ENCODE measurements around the gene SPO11.
"Not testable (repeated sequence)": the region's sequence is repeated elsewhere in the genome, so short reads cannot be mapped to it uniquely, and the experiment has no call there.

SPO11 gene

GRCh38 chr20:57347393-57347792 is 17.8 kb downstream of the SPO11 start:
- DNase-seq, result no peak

- not testable (repeated sequence) for DNase-seq
Measured at GRCh38 chr20:57348200-57348921, 18.8 kb downstream of the SPO11 start.

GRCh38 chr20:57348922-57349574 is 19.4 kb downstream of the SPO11 start:
- DNase-seq, result not testable (repeated sequence)

- DNase-seq, result no peak
Measured at GRCh38 chr20:57350081-57350710, 20.6 kb downstream of the SPO11 start.

GRCh38 chr20:57350726-57351041 is 21.1 kb downstream of the SPO11 start:
- not testable (repeated sequence) for DNase-seq

GRCh38 chr20:57351042-57351783 is 21.6 kb downstream of the SPO11 start, which contains the start of gene RAE1:
TSS of gene RAE1 (plus strand) at chr20:57351255. CDS start at chr20:57354039, 2,784 bp downstream.
- peak; percentile 83 for DNase-seq

- no peak for DNase-seq
Measured at GRCh38 chr20:57352305-57352704, 22.7 kb downstream of the SPO11 start.

- no peak for DNase-seq
Measured at GRCh38 chr20:57353351-57353750, 23.7 kb downstream of the SPO11 start.

GRCh38 chr20:57361517-57361916 is 31.9 kb downstream of the SPO11 start:
- DNase-seq, result no peak

- DNase-seq, result no peak
Measured at GRCh38 chr20:57364451-57364850, 34.8 kb downstream of the SPO11 start.

GRCh38 chr20:57369596-57369995 is 40.0 kb downstream of the SPO11 start:
- no peak for DNase-seq

GRCh38 chr20:57370316-57370715 is 40.7 kb downstream of the SPO11 start:
- no peak for DNase-seq

- DNase-seq, result no peak
Measured at GRCh38 chr20:57371363-57371762, 41.8 kb downstream of the SPO11 start.

GRCh38 chr20:57372157-57372556 is 42.6 kb downstream of the SPO11 start:
- DNase-seq, result no peak

GRCh38 chr20:57372581-57373350 is 43.2 kb downstream of the SPO11 start:
- no peak for DNase-seq

GRCh38 chr20:57374343-57374930 is 44.8 kb downstream of the SPO11 start:
- no peak for DNase-seq

- DNase-seq, result no peak
Measured at GRCh38 chr20:57374931-57375651, 45.5 kb downstream of the SPO11 start.

- no peak for DNase-seq
Measured at GRCh38 chr20:57375652-57376230, 46.1 kb downstream of the SPO11 start.

GRCh38 chr20:57377350-57377749 is 47.7 kb downstream of the SPO11 start:
- DNase-seq, result no peak

GRCh38 chr20:57378107-57378506 is 48.5 kb downstream of the SPO11 start:
- no peak for DNase-seq

- no peak for DNase-seq
Measured at GRCh38 chr20:57378646-57379262, 49.2 kb downstream of the SPO11 start.

Measured in NCI-H1092 treated with DMSO at 0.1 percent for 48 hours (cell line).